ENCODE data around the gene ZNF638. TPM values are rescaled to one million over a fixed set of nuclear protein-coding genes. Genes with fewer than 3 reads are reported as not detected.

Gene ZNF638
- total and polyA plus RNA-seq, 9 of the 15 experiments (the other 6 are each of a cell fraction or from before 2014, with no cell fraction given): 53.3 to 165 (median 98.8) TPM

- TF ChIP-seq ZHX1 (conservative IDR thresholded peaks at IDR 0.05; ENCODE audit: low read length) (no peak), MNT (conservative IDR thresholded peaks at IDR 0.05) (0 out of 4 replicates have a peak, but pooled peaks of 1 of the 2 experiments have one; percentile 11), E2F6 (IDR thresholded peaks at IDR 0.05; ENCODE audit: borderline replicate concordance in 1 of 2, extremely low read depth in 1 of 2, insufficient read depth in 1 of 2, insufficient read length in 1 of 2, low read depth in 1 of 2, low read length in 1 of 2, poor library complexity in 1 of 2, severe bottlenecking in 1 of 2) (no peak)
Observed at GRCh38 chr2:71332435-71332796, 834 bp downstream of the ZNF638 start (continued).

Measured in K562 (cell line).